SU-DHL-6 (cell line): Measurements from ENCODE around the gene PLEKHG3.

Experiments
- H2AFZ ChIP-seq: fragments of 200-600 bp; sonication (generic); 2 replicates; pipeline ENCODE4 v1.6.1; 2014; ENCODE audit warnings: low read depth, mild to moderate bottlenecking, moderate library complexity, mixed read lengths, antibody characterized with exemption, low read length; ENCODE audit not compliant: severe bottlenecking
- H3F3A ChIP-seq: fragments of 200-600 bp; shearing (Covaris generic); 2 replicates; pipeline ENCODE4 v1.6.0; 2016; ENCODE audit warnings: antibody characterized with exemption, mild to moderate bottlenecking; ENCODE audit not compliant: insufficient read depth
- H3K27ac ChIP-seq: fragments of 200-600 bp; sonication (generic); 2 replicates; pipeline ENCODE4 v1.5.1; 2016; ENCODE audit warnings: low read depth, mild to moderate bottlenecking, low read length, moderate library complexity, mixed read lengths
- H3K27me3 ChIP-seq: fragments of 200-600 bp; sonication (generic), shearing (Covaris generic); 2 replicates; pipeline ENCODE4 v1.6.0; 2014; ENCODE audit warnings: mild to moderate bottlenecking, low read length
- H3K36me3 ChIP-seq: fragments of 200-600 bp; sonication (generic); 2 replicates; pipeline ENCODE4 v1.6.1; 2014; ENCODE audit warnings: mild to moderate bottlenecking, low read length, mixed read lengths
- H3K4me2 ChIP-seq: fragments of 300-600, 200-600 bp; shearing (Covaris generic), sonication (generic); 2 replicates; pipeline ENCODE4 v1.6.0; 2014; ENCODE audit warnings: low read length, low read depth, mild to moderate bottlenecking; ENCODE audit not compliant: poor library complexity, severe bottlenecking
- H3K4me3 ChIP-seq: fragments of 200-600 bp; sonication (generic); 2 replicates; pipeline ENCODE4 v1.5.1; 2014; ENCODE audit warnings: antibody characterized with exemption, low read length, mild to moderate bottlenecking, mixed read lengths; ENCODE audit not compliant: insufficient read depth, poor library complexity, severe bottlenecking
- H3K79me2 ChIP-seq: fragments of 200-600 bp; sonication (generic); 2 replicates; pipeline ENCODE4 v1.6.1; 2014; ENCODE audit warnings: mild to moderate bottlenecking, low read length, moderate library complexity; ENCODE audit not compliant: insufficient read depth
- H3K9ac ChIP-seq: fragments of 200-600 bp; sonication (generic); 2 replicates; pipeline ENCODE4 v1.7.0; 2014; ENCODE audit warnings: mild to moderate bottlenecking, low read length
- H3K9me2 ChIP-seq: fragments of 200-600 bp; sonication (generic); replicated peaks from 2 replicates; pipeline ENCODE4 v1.6.1; 2014; ENCODE audit warnings: low read length; ENCODE audit not compliant: insufficient read depth
- H3K9me3 ChIP-seq: fragments of 200-600 bp; sonication (generic); 2 replicates; pipeline ENCODE4 v1.6.1; 2014; ENCODE audit warnings: low read length, mixed read lengths; ENCODE audit not compliant: insufficient read depth
- H4K20me1 ChIP-seq: fragments of 200-600 bp; sonication (generic); 2 replicates; pipeline ENCODE4 v1.6.1; 2014; ENCODE audit warnings: low read depth, mild to moderate bottlenecking, antibody characterized with exemption, low read length, moderate library complexity, mixed read lengths
- EZH2phosphoT487 ChIP-seq: fragments of 200-600 bp; sonication (generic), shearing (Covaris generic); conservative IDR thresholded peaks from 2 replicates; pipeline ENCODE4 v1.6.1; 2018; ENCODE audit warnings: mild to moderate bottlenecking, antibody characterized with exemption, low read length, moderate library complexity, mixed read lengths
- TF ChIP-seq, protein P1 (sequence below): fragments of 200-600 bp; sonication (generic); IDR thresholded peaks from one replicate; pipeline ENCODE4 v1.5.1; 2017; ENCODE audit warnings: antibody characterized with exemption, mild to moderate bottlenecking, low read length, moderate library complexity; ENCODE audit not compliant: insufficient read depth, poor library complexity, severe bottlenecking

Gene PLEKHG3

DNA sequence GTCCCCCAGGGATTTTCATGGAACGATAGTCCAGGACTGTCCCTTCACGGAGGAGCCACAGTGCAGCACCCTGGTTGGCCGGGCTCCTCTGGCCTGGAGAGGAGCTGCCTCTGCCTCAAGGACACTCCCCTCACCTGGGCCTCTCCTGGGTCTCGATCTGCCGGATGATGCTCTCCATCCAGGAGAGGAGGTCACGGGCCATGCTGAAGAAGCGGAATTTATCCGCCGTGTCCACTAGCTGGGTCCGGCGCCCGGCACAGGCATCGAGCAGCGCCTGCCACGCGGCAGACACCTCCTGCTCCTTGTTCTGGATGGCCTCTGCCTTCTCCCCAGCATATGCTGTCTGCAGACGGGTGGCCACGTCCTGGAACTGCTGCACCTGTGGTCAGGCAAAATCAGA is 66.5 kb downstream of the PLEKHG3 start:
- no peak overlapping the region for H3K9ac ChIP-seq
- no peaks in the 10 kb centered on the region for H3F3A ChIP-seq
- H3K79me2 ChIP-seq: no peaks in the 10 kb centered on the region
- H3K27me3 ChIP-seq: no peaks in the 10 kb centered on the region
- no peak overlapping the region for H3K27ac ChIP-seq
- no peak overlapping the region for H2AFZ ChIP-seq
- H3K9me3 ChIP-seq: no peaks in the 10 kb centered on the region
- no peak overlapping the region for H3K4me3 ChIP-seq
- TF ChIP-seq, protein P1, sequence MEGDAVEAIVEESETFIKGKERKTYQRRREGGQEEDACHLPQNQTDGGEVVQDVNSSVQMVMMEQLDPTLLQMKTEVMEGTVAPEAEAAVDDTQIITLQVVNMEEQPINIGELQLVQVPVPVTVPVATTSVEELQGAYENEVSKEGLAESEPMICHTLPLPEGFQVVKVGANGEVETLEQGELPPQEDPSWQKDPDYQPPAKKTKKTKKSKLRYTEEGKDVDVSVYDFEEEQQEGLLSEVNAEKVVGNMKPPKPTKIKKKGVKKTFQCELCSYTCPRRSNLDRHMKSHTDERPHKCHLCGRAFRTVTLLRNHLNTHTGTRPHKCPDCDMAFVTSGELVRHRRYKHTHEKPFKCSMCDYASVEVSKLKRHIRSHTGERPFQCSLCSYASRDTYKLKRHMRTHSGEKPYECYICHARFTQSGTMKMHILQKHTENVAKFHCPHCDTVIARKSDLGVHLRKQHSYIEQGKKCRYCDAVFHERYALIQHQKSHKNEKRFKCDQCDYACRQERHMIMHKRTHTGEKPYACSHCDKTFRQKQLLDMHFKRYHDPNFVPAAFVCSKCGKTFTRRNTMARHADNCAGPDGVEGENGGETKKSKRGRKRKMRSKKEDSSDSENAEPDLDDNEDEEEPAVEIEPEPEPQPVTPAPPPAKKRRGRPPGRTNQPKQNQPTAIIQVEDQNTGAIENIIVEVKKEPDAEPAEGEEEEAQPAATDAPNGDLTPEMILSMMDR: no peak
- no peaks in the 10 kb centered on the region for H3K36me3 ChIP-seq
- H3K4me2 ChIP-seq: no peak overlapping the region
- H3K9me2 ChIP-seq: no peaks in the 10 kb centered on the region
- no peaks in the 10 kb centered on the region for H4K20me1 ChIP-seq

DNA sequence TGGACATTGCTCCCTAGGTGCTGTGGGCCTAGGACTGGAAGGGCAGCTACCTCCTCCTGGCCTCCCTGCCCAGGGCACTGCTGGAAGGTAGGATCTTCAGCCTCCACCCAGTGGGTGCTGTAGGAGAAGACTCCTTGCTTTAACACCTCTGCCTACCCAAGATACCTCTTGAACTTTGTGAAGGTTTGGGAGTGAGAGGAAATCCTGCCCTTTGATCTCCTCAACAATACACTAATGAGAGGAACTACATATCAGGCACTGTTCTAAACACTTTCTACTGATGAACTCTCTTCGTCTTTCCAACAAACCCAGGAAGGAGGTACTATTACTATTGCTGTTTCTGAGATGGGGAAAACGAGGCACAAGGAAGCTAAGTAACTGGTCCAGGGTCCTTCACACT is 66.9 kb downstream of the PLEKHG3 start:
- H3K4me3 ChIP-seq: no peak overlapping the region
- H4K20me1 ChIP-seq: no peaks in the 10 kb centered on the region
- TF ChIP-seq, protein P1: no peak
- no peaks in the 10 kb centered on the region for H3K27me3 ChIP-seq
- no peaks in the 10 kb centered on the region for H3K9me3 ChIP-seq
- H3K4me2 ChIP-seq: no peak overlapping the region
- no peak overlapping the region for H2AFZ ChIP-seq
- no peak overlapping the region for H3K27ac ChIP-seq
- H3F3A ChIP-seq: no peaks in the 10 kb centered on the region
- no peaks in the 10 kb centered on the region for H3K79me2 ChIP-seq
- H3K9me2 ChIP-seq: no peaks in the 10 kb centered on the region
- H3K9ac ChIP-seq: no peak overlapping the region
- H3K36me3 ChIP-seq: no peaks in the 10 kb centered on the region

DNA sequence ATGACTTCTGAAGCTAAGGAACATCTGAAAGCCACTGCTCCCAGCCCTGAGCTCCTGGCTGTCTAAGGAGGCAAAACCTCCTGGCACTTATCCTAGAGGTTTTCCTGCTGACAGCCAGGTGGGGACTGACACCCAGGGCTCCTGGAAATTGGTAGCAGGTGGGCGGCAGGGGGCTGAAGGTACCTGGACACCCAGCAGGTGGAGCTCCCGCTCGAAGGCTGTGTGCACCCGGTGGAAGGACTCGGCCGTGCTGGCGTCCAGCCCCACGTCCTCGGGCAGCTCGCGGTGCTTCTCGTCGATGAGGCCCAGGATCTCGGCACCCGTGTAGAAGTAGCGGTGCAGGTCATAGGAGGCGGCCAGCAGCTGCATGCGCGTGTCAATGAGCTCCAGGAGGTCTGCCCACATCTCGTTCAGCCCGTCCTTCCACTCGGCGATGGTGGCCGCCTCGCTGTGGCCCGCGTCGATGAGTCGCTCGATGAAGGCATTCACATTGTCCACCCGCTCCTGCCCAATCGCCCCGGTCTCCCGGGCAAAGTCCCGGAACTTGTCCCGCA is 68.2 kb downstream of the PLEKHG3 start:
- H3K4me2 ChIP-seq: no peak overlapping the region
- TF ChIP-seq EZH2phosphoT487: no peak
- no peak overlapping the region for H3K4me3 ChIP-seq
- no peak overlapping the region for H3K9ac ChIP-seq
- no peaks in the 10 kb centered on the region for H3K27me3 ChIP-seq
- H3K36me3 ChIP-seq: no peaks in the 10 kb centered on the region
- no peaks in the 10 kb centered on the region for H3K9me3 ChIP-seq
- no peaks in the 10 kb centered on the region for H3K9me2 ChIP-seq
- H2AFZ ChIP-seq: no peak overlapping the region
- no peaks in the 10 kb centered on the region for H3F3A ChIP-seq
- no peaks in the 10 kb centered on the region for H3K79me2 ChIP-seq
- H4K20me1 ChIP-seq: no peaks in the 10 kb centered on the region
- H3K27ac ChIP-seq: no peak overlapping the region

DNA sequence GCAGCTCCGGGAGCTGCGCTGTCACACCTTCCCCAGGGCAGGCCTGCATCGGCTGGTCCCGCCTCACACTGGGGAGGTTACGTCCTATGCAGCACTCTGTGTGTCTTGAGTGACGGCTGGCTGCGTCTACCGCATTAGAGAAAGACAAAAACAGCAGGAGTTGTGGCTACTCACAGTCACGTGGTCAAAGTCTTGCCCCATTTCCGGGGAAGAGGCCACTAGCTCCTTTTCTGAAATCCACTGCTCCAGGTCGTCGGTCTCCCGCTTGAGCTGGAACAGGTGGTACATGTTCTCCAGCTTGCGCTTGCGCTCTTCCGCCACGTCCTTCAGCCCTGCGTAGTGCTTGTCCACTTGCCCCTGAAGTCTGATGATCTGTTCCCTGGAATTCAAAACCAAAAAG is 68.8 kb downstream of the PLEKHG3 start:
- no peak overlapping the region for H3K27ac ChIP-seq
- H3K4me3 ChIP-seq: no peak overlapping the region
- no peak overlapping the region for H3K4me2 ChIP-seq
- no peak overlapping the region for H2AFZ ChIP-seq
- no peaks in the 10 kb centered on the region for H4K20me1 ChIP-seq
- H3K36me3 ChIP-seq: no peaks in the 10 kb centered on the region
- TF ChIP-seq, protein P1: no peak
- no peak for TF ChIP-seq EZH2phosphoT487
- no peaks in the 10 kb centered on the region for H3K9me3 ChIP-seq
- no peaks in the 10 kb centered on the region for H3K9me2 ChIP-seq
- H3K27me3 ChIP-seq: no peaks in the 10 kb centered on the region
- H3K79me2 ChIP-seq: no peaks in the 10 kb centered on the region
- no peak overlapping the region for H3K9ac ChIP-seq
- H3F3A ChIP-seq: no peaks in the 10 kb centered on the region
